CD4-positive, alpha-beta T cell (primary cell): ENCODE measurements around the gene MCAM. TPM values are rescaled to one million over a fixed set of nuclear protein-coding genes. Genes with fewer than 3 reads are reported as not detected.
A peak's percentile ranks its signal among the peaks of the same experiment; 100 is the strongest.

Experiments used
- ATAC-seq: fragments of 200-7000 bp; cut with Tn5 transposase; one replicate; pipeline ENCODE4 v1.10.0; 2022; ENCODE audit warnings: mild to moderate bottlenecking; ENCODE audit not compliant: poor library complexity
- CTCF ChIA-PET: fragments of 350-600 bp; sonication (Branson Sonifier 250); formaldehyde crosslinking; loops from one replicate; lab custom pipeline; 2021; ENCODE audit warnings: antibody characterized with exemption, inconsistent platforms; lab: Charles Lee
- POLR2A ChIA-PET: fragments of 350-600 bp; sonication (Branson Sonifier 250); formaldehyde crosslinking; loops from one replicate; lab custom pipeline; 2021; ENCODE audit warnings: antibody characterized with exemption, inconsistent platforms; lab: Charles Lee
- DNase-seq, 14 experiments: peaks; one replicate each; pipeline ENCODE4 v3.0.0-alpha.2; 2013 to 2020; ENCODE audit warnings: mixed read lengths in 2 of 14
- H3K27ac ChIP-seq, 2 donors: one replicate each; pipeline versions ENCODE4 v1.5.1 to v1.7.0; 2013; ENCODE audit warnings: low read length in 2 of 2, low read depth in 1 of 2, mild to moderate bottlenecking in 1 of 2
- H3K27me3 ChIP-seq, 2 experiments: 1 replicate in 1 of 2; 2 replicates in 1 of 2; pipeline versions ENCODE4 v1.6.1 to v1.7.0; 2013; ENCODE audit warnings: low read length in 2 of 2, control low read depth in 1 of 2, mild to moderate bottlenecking in 1 of 2, moderate library complexity in 1 of 2; ENCODE audit not compliant: insufficient read depth in 2 of 2, control insufficient read depth in 1 of 2
- H3K36me3 ChIP-seq: one replicate; pipeline ENCODE4 v1.6.1; 2013; ENCODE audit warnings: low read length, control low read depth; ENCODE audit not compliant: insufficient read depth
- H3K4me1 ChIP-seq: one replicate; pipeline ENCODE4 v1.6.1; 2013; ENCODE audit warnings: low read length, control low read depth; ENCODE audit not compliant: insufficient read depth
- H3K4me3 ChIP-seq: one replicate; pipeline ENCODE4 v1.5.1; 2013; ENCODE audit warnings: mild to moderate bottlenecking, low read length, moderate library complexity
- H3K9me3 ChIP-seq, 2 experiments: 1 replicate in 1 of 2; 2 replicates in 1 of 2; pipeline versions ENCODE4 v1.6.1 to v1.7.0; 2013; ENCODE audit warnings: low read length in 2 of 2, mild to moderate bottlenecking in 2 of 2, control low read depth in 1 of 2, moderate library complexity in 1 of 2; ENCODE audit not compliant: control insufficient read depth in 1 of 2, insufficient read depth in 1 of 2
- H3K27ac Mint-ChIP-seq: one replicate; pipeline ENCODE4 v1.8.0; 2020; ENCODE audit warnings: mixed read lengths
- H3K27me3 Mint-ChIP-seq: one replicate; pipeline ENCODE4 v1.8.0; 2021; ENCODE audit warnings: mixed read lengths
- H3K36me3 Mint-ChIP-seq: one replicate; pipeline ENCODE4 v1.8.0; 2021; ENCODE audit warnings: low read depth, mixed read lengths
- H3K4me1 Mint-ChIP-seq: one replicate; pipeline ENCODE4 v1.8.0; 2021; ENCODE audit warnings: low read depth, mixed read lengths
- H3K4me3 Mint-ChIP-seq: one replicate; pipeline ENCODE4 v1.8.0; 2020; ENCODE audit warnings: mild to moderate bottlenecking, mixed read lengths
- H3K9me3 Mint-ChIP-seq: one replicate; pipeline ENCODE4 v1.8.0; 2020; ENCODE audit warnings: mixed read lengths
- CTCF ChIP-seq: fragments of 200-600 bp; IDR thresholded peaks from one replicate; pipeline ENCODE4 v1.8.0; 2022; ENCODE audit warnings: antibody characterized with exemption, mild to moderate bottlenecking
- intact Hi-C, 2 experiments: fragments of 100-400 bp; cut with DNase I in 1 of 2; cut with micrococcal nuclease in 1 of 2; formaldehyde crosslinking; loops; one replicate each; pipeline versions ENCODE4 v1.15.1 to v1.9.0; 2023 to 2025; cut with DNase I, micrococcal nuclease
- polyA plus RNA-seq, 2 donors: library from polyadenylated mRNA; unstranded; fragments of 120-200 nt; gene quantifications; one replicate each; pipeline ENCODE4 v1.2.1, GENCODE V29; 2013
- total RNA-seq, 174 experiments: library from RNA in 2 of 174; stranded (reverse) in 2 of 174; gene quantifications; one replicate each; pipeline ENCODE4 v1.2.3 and lab custom pipeline; 2021 to 2026

MCAM gene
- total RNA-seq (10 to 100 TPM; 16.0 to 16.5 TPM), total RNA-seq (lab: John Stamatoyannopoulos, UW) (0.21 to 23.2 (median 1.9) reads per million in 172 experiments)
- polyA plus RNA-seq (2013, experiment 1 of 2): 1.0 TPM
- polyA plus RNA-seq (2013, experiment 2 of 2): 7.3 TPM

- DNase-seq (peak in 2 of 14 experiments; percentile 64 to 76), ATAC-seq (no peak)
- no peaks in the 10 kb centered on the region for H3K36me3 ChIP-seq
- peak within 1 kb of the TSS; percentile 51 for H3K4me3 ChIP-seq
- peaks cover 33 to 34% of the 10 kb centered on the region in 2 experiments for H3K27me3 ChIP-seq
- no peak for TF ChIP-seq CTCF
- Mint-ChIP-seq H3K4me1 (peaks cover 18% of the 10 kb centered on the region), H3K9me3 (no peaks in the 10 kb centered on the region), H3K4me3 (peak within 1 kb of the TSS; percentile 76), H3K27me3 (peaks cover 41% of the 10 kb centered on the region), H3K27ac (no peak within 1 kb of the TSS), H3K36me3 (no peaks in the 10 kb centered on the region)
- H3K4me1 ChIP-seq: peaks cover 75% of the 10 kb centered on the region
- no peak within 1 kb of the TSS for H3K27ac ChIP-seq
- H3K9me3 ChIP-seq: no peaks in the 10 kb centered on the region
- POLR2A ChIA-PET: interaction anchor here (3.2 kb wide), 1 partner anchor 10 kb away, joined by 15 read pairs; no protein-coding TSS in a partner anchor
- CTCF ChIA-PET: interaction anchor here (1.1 to 2.2 kb wide), 3 partner anchors 21 to 112 kb away, joined by 3 to 6 read pairs (median 6); no protein-coding TSS in a partner anchor
- intact Hi-C loops: no loop called here
Observed at GRCh38 chr11:119316729-119317591, at the start of gene MCAM. Gene MCAM (minus strand): TSS chr11:119317130. CDS start chr11:119317101, 29 bp downstream.

GRCh38 chr11:119365071-119365591 is 48.2 kb upstream of the MCAM start:
- CTCF ChIA-PET: interaction anchor here (1.0 to 1.7 kb wide), 3 partner anchors 9 to 27 kb away, joined by 3 to 9 read pairs (median 6); no protein-coding TSS in a partner anchor
- no peak for ATAC-seq
- Mint-ChIP-seq H3K27ac (no peak overlapping the region), H3K27me3 (peaks cover 75% of the 10 kb centered on the region), H3K36me3 (no peaks in the 10 kb centered on the region), H3K9me3 (no peaks in the 10 kb centered on the region), H3K4me1 (peaks cover 14% of the 10 kb centered on the region), H3K4me3 (peak overlapping the region; percentile 87)
- no peak for DNase-seq
- Histone ChIP-seq H3K4me3 (no peak overlapping the region), H3K36me3 (no peaks in the 10 kb centered on the region), H3K27me3 (peaks cover 42 to 68% of the 10 kb centered on the region in 2 experiments), H3K27ac (no peak overlapping the region), H3K9me3 (no peaks in the 10 kb centered on the region), H3K4me1 (peaks cover 18% of the 10 kb centered on the region)
- TF ChIP-seq CTCF: no peak
- intact Hi-C loops: no loop called here
- POLR2A ChIA-PET: no interaction called here

- Mint-ChIP-seq H3K4me3 (peak overlapping the region; percentile 87), H3K27me3 (peaks cover 65% of the 10 kb centered on the region), H3K36me3 (no peaks in the 10 kb centered on the region), H3K27ac (no peak overlapping the region), H3K4me1 (peaks cover 14% of the 10 kb centered on the region), H3K9me3 (no peaks in the 10 kb centered on the region)
- CTCF ChIA-PET: interaction anchor here (0.8 to 1.7 kb wide), 4 partner anchors 8 to 26 kb away, joined by 3 to 9 read pairs (median 5); partner anchors contain the start of gene USP2
- Histone ChIP-seq H3K9me3 (no peaks in the 10 kb centered on the region), H3K27me3 (peaks cover 42 to 63% of the 10 kb centered on the region in 2 experiments), H3K27ac (no peak overlapping the region), H3K4me1 (peaks cover 18% of the 10 kb centered on the region), H3K36me3 (no peaks in the 10 kb centered on the region), H3K4me3 (peak overlapping the region; percentile 16)
- peak in 11 of 14 experiments; percentile 23 to 78 (median 53) for DNase-seq
- intact Hi-C loops: no loop called here
- POLR2A ChIA-PET: no interaction called here
- peak; percentile 89 for ATAC-seq
- TF ChIP-seq CTCF: no peak
Observed at GRCh38 chr11:119363851-119364590, 47.1 kb upstream of the MCAM start.
